Measurements from ENCODE around the gene PROB1. TPM values are rescaled to one million over a fixed set of nuclear protein-coding genes. Genes with fewer than 3 reads are reported as not detected.
"Not testable (repeated sequence)": the region's sequence is repeated elsewhere in the genome, so short reads cannot be mapped to it uniquely, and the experiment has no call there.

The PROB1 gene
- total RNA-seq, 2 experiments from 2014 or later: 5.5 to 6.2 TPM

- Mint-ChIP-seq H3K4me1 (peaks cover 45% of the 10 kb centered on the region), H3K9me3 (no peaks in the 10 kb centered on the region), H3K4me3 (peak overlapping the region; percentile 96), H3K27me3 (no peaks in the 10 kb centered on the region), H3K27ac (peak overlapping the region; percentile 94), H3K36me3 (peaks cover 17% of the 10 kb centered on the region)
- DNase-seq: no peak
Measured at GRCh38 chr5:139390639-139391569, 4.0 kb downstream of the PROB1 start.

DNA sequence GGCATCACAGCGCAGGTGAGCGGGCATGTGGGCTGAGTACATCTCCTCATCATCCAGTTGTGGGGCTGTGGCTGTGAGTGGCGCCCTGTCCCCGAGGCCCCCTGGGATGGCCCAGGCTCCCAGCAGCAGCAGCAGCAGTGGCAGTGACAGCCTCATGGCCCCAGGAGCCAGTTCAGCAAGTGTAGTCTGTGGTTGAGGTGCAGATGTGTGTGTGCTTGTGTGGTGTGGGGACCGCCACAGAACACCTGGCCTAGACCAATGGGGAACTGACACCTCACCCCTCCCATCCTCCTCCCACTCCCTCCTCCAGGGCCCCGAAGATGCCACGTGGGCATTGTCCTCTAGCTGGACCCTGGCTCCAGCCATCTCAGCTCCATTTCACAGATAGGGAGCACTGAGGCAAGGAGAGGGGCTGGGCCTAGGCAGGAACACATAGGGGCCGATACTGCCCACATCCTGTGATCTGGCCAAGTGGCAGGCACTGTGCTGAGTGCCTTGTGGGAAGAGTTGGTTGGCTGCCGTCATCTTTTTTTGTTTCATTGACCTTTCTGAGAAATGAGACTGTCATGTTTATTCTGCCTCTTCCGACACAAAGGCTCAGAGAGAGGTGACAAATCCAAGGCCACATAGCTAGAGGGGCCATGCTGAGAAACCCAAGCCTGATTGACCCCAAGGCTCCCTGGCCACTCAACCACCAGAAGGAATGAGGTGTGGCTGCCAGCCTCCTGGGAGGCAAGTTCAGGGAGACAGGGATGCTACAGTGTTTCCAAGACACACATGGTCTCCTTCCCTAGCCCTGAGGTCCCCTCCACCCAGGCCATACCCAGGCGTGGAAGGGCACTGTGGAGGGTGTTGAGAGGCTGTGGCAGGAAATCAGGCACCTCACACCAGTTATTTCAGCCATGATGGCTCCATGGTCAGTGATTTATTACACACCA, 4.9 kb downstream of the PROB1 start, which contains the start of gene MZB1:
Gene MZB1 (minus strand): TSS at position 213 of the 938 bp plus-strand sequence. CDS start 57 bp downstream, at position 156.
- H3K4me1 Mint-ChIP-seq: peaks cover 53% of the 10 kb centered on the region

GRCh38 chr5:139388198-139388821, 6.6 kb downstream of the PROB1 start:
- Mint-ChIP-seq H3K4me1 (peaks cover 56% of the 10 kb centered on the region), H3K36me3 (peaks cover 17% of the 10 kb centered on the region), H3K27me3 (no peaks in the 10 kb centered on the region), H3K4me3 (peak overlapping the region; percentile 75), H3K9me3 (no peaks in the 10 kb centered on the region), H3K27ac (peak overlapping the region; percentile 74)
- DNase-seq: no peak

More for the DNA sequence above, 4.9 kb downstream of the PROB1 start, which contains the start of gene MZB1:
- peak within 1 kb of the TSS; percentile 94 for H3K27ac Mint-ChIP-seq
- no peaks in the 10 kb centered on the region for H3K27me3 Mint-ChIP-seq
- H3K36me3 Mint-ChIP-seq: peaks cover 17% of the 10 kb centered on the region
- DNase-seq: peak; percentile 79
- H3K4me3 Mint-ChIP-seq: peak within 1 kb of the TSS; percentile 75
- no peaks in the 10 kb centered on the region for H3K9me3 Mint-ChIP-seq

DNA sequence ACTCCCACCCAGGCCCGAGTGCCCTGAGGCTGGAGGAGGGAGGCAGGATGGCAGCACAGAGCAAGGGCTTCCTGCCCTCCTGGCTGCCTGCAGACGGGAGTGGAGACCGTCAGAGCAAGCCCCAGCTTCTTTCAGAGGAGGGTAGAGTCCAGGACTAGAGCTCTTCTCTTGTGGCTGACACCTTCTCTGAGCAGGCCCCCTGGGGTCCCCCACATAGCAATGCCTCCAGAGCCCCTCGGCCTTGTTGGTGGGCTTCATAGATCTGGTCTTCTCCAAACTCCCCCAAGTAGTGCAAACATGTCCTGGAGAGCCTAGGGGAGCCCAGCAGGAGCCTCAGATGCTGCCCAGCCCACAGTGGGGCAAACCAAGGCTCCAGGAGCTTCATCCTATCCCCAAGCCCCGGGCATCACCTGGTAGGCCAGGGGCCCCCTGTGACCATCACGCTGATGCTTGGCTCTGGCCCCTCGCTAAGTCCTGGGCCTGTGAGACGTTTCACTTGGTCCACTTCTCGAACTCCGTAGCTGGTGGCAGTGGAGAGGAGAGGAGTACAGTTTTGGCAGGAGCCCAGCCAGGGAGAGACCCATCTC, 7.2 kb downstream of the PROB1 start:
- Mint-ChIP-seq H3K27me3 (no peaks in the 10 kb centered on the region), H3K36me3 (peaks cover 16% of the 10 kb centered on the region), H3K4me3 (no peak overlapping the region), H3K9me3 (no peaks in the 10 kb centered on the region), H3K27ac (peak overlapping the region; percentile 74), H3K4me1 (peaks cover 54% of the 10 kb centered on the region)
- DNase-seq: no peak

DNA sequence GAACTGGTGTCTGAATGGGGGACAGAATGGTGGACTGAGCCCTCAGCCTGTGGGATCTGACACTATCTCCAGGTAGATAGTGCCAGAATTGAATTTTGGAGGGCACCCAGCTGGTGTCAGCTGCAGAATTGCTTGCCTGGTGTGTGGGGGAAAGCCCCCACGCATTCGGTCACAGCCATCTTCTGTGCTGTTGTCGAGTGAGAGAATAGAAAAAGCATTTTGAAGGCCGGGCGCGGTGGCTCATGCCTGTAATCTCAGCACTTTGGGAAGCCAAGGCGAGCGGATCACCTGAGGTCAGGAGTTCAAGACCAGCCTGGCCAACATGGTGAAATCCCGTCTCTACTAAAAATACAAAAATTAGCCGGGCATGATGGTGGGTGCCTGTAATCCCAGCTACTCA, 7.9 kb downstream of the PROB1 start:
- peaks cover 15% of the 10 kb centered on the region for H3K36me3 Mint-ChIP-seq
- not testable (repeated sequence) for H3K27me3 Mint-ChIP-seq, DNase-seq, H3K4me3 Mint-ChIP-seq, H3K9me3 Mint-ChIP-seq, H3K27ac Mint-ChIP-seq
- H3K4me1 Mint-ChIP-seq: peaks cover 56% of the 10 kb centered on the region

- Mint-ChIP-seq H3K9me3 (no peaks in the 10 kb centered on the region), H3K27ac (no peak overlapping the region), H3K36me3 (peaks cover 8% of the 10 kb centered on the region), H3K4me1 (peaks cover 47% of the 10 kb centered on the region), H3K4me3 (no peak overlapping the region), H3K27me3 (no peaks in the 10 kb centered on the region)
- no peak for DNase-seq
Measured at GRCh38 chr5:139386050-139386438, 8.9 kb downstream of the PROB1 start.

GRCh38 chr5:139385061-139386049, 9.5 kb downstream of the PROB1 start:
- Mint-ChIP-seq H3K9me3 (no peaks in the 10 kb centered on the region), H3K36me3 (peaks cover 8% of the 10 kb centered on the region), H3K27me3 (no peaks in the 10 kb centered on the region), H3K4me1 (peaks cover 40% of the 10 kb centered on the region), H3K27ac (peak overlapping the region; percentile 69), H3K4me3 (peak overlapping the region; percentile 29)
- DNase-seq: no peak

GRCh38 chr5:139384591-139385051, 10.3 kb downstream of the PROB1 start:
- H3K27ac Mint-ChIP-seq: peak overlapping the region; percentile 69
- peaks cover 33% of the 10 kb centered on the region for H3K4me1 Mint-ChIP-seq
- no peak for DNase-seq
- H3K4me3 Mint-ChIP-seq: no peak overlapping the region
- H3K9me3 Mint-ChIP-seq: no peaks in the 10 kb centered on the region
- H3K27me3 Mint-ChIP-seq: no peaks in the 10 kb centered on the region
- H3K36me3 Mint-ChIP-seq: peaks cover 7% of the 10 kb centered on the region

GRCh38 chr5:139383993-139384590, 10.8 kb downstream of the PROB1 start:
- Mint-ChIP-seq H3K36me3 (peaks cover 2% of the 10 kb centered on the region), H3K27ac (peak overlapping the region; percentile 69), H3K4me3 (no peak overlapping the region), H3K27me3 (no peaks in the 10 kb centered on the region), H3K9me3 (no peaks in the 10 kb centered on the region), H3K4me1 (peaks cover 28% of the 10 kb centered on the region)
- DNase-seq: no peak

- H3K27me3 Mint-ChIP-seq: no peaks in the 10 kb centered on the region
- H3K27ac Mint-ChIP-seq: no peak within 1 kb of the TSS
- no peak within 1 kb of the TSS for H3K4me3 Mint-ChIP-seq
- DNase-seq: no peak
- no peaks in the 10 kb centered on the region for H3K9me3 Mint-ChIP-seq
- peaks cover 24% of the 10 kb centered on the region for H3K4me1 Mint-ChIP-seq
- H3K36me3 Mint-ChIP-seq: no peaks in the 10 kb centered on the region
Measured at GRCh38 chr5:139383275-139383992, 11.5 kb downstream of the PROB1 start, which contains the start of gene SLC23A1. Gene SLC23A1 (minus strand): TSS chr5:139383297. CDS start chr5:139383253, 44 bp downstream.

DNA sequence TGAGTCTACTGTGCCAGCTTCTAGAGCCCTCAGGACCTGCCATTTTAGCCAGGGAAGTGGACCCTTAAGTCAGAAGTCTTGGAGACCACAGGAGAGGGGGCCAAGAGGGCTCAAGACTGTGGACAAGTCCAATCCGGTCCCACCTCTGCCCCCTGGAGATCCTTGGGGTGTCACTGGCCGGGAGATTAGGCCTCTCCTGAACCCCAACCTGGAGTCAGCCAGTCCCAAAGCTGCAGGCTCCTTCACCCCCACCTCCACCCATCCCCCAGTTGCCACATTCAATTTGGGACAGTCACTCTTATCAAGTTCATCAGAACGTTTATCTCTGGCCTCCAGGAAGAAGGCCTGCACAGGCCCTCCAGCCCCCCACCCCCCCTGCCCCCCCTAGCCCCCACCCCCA, 12.1 kb downstream of the PROB1 start:
- H3K36me3 Mint-ChIP-seq: no peaks in the 10 kb centered on the region
- H3K9me3 Mint-ChIP-seq: no peaks in the 10 kb centered on the region
- peaks cover 24% of the 10 kb centered on the region for H3K4me1 Mint-ChIP-seq

More for the DNA sequence above, 12.1 kb downstream of the PROB1 start:
- H3K27ac Mint-ChIP-seq: no peak overlapping the region
- DNase-seq: no peak
- H3K27me3 Mint-ChIP-seq: no peaks in the 10 kb centered on the region
- no peak overlapping the region for H3K4me3 Mint-ChIP-seq
